ENCODE results near the gene N4BP2L2. TPM values are rescaled to one million over a fixed set of nuclear protein-coding genes. Genes with fewer than 3 reads are reported as not detected.
A peak's percentile ranks its signal among the peaks of the same experiment; 100 is the strongest.

Gene N4BP2L2
- total RNA-seq, 2 experiments from 2014 or later, result 57.5 to 76.3 TPM

- intact Hi-C loops (cut with micrococcal nuclease; ENCODE audit: unreplicated experiment), result no loop called here
- DNase-seq (ENCODE audit: low spot score), result no peak
- Histone ChIP-seq H3K4me3 (ENCODE audit: low read depth, low read length, poor library complexity, severe bottlenecking) (no peak overlapping the region), H3K36me3 (ENCODE audit: insufficient read depth, low read length) (no peaks in the 10 kb centered on the region), H3K4me2 (ENCODE audit: low read length) (no peak overlapping the region), H3K9me3 (ENCODE audit: low read length) (no peaks in the 10 kb centered on the region), H3K79me2 (ENCODE audit: insufficient read depth, low read depth, low read length) (no peaks in the 10 kb centered on the region; the same call in 1 of the 2 replicates), H3K27ac (ENCODE audit: low read depth, low read length, poor library complexity, severe bottlenecking) (no peak overlapping the region), H4K20me1 (ENCODE audit: insufficient read depth, low read length) (no peaks in the 10 kb centered on the region), H2AFZ (ENCODE audit: low read length) (no peak overlapping the region), H3K9me2 (ENCODE audit: insufficient read depth, low read length) (no peaks in the 10 kb centered on the region), H3K4me1 (ENCODE audit: insufficient read depth, low read length, poor library complexity, severe bottlenecking) (peaks cover 15% of the 10 kb centered on the region)
- CTCF ChIA-PET (ENCODE audit: unreplicated experiment), result no interaction called here
- POLR2A ChIA-PET, result no interaction called here
- BruUV-seq (replicated peaks), result no TSS peak
- TF ChIP-seq CTCF (conservative IDR thresholded peaks at IDR 0.05; ENCODE audit: low read length) (no peak), EZH2phosphoT487 (IDR thresholded peaks at IDR 0.05; ENCODE audit: borderline replicate concordance, low read depth, low read length) (no peak)
These were observed 107.2 kb downstream of the N4BP2L2 start for GRCh38 chr13:32431361-32431760.

- peaks cover 25% of the 10 kb centered on the region for H3K4me1 ChIP-seq (ENCODE audit: insufficient read depth, low read length, poor library complexity, severe bottlenecking)
- BruUV-seq (replicated peaks), result no TSS peak
- H3K79me2 ChIP-seq (ENCODE audit: insufficient read depth, low read depth, low read length), result peaks cover 6% of the 10 kb centered on the region; the same call in 1 of the 2 replicates
- no peak overlapping the region for H3K4me3 ChIP-seq (ENCODE audit: low read depth, low read length, poor library complexity, severe bottlenecking)
- no peak for TF ChIP-seq CTCF (conservative IDR thresholded peaks at IDR 0.05; ENCODE audit: low read length)
- no peak for TF ChIP-seq EZH2phosphoT487 (IDR thresholded peaks at IDR 0.05; ENCODE audit: borderline replicate concordance, low read depth, low read length)
- no peaks in the 10 kb centered on the region for H3K36me3 ChIP-seq (ENCODE audit: insufficient read depth, low read length)
- H2AFZ ChIP-seq (ENCODE audit: low read length), result peak overlapping the region; percentile 7; the same call in 1 of the 2 replicates
- no peaks in the 10 kb centered on the region for H3K9me2 ChIP-seq (ENCODE audit: insufficient read depth, low read length)
- H3K4me2 ChIP-seq (ENCODE audit: low read length), result no peak overlapping the region
- ChIA-PET CTCF (ENCODE audit: unreplicated experiment) (no interaction called here), POLR2A (interaction anchor here (1.0 kb wide), 1 partner anchor 1731 kb away, joined by 4 read pairs; no protein-coding TSS in a partner anchor)
- intact Hi-C loops (cut with micrococcal nuclease; ENCODE audit: unreplicated experiment), result no loop called here
- no peaks in the 10 kb centered on the region for H4K20me1 ChIP-seq (ENCODE audit: insufficient read depth, low read length)
- DNase-seq (ENCODE audit: low spot score), result no peak
- H3K9me3 ChIP-seq (ENCODE audit: low read length), result no peaks in the 10 kb centered on the region
- H3K27ac ChIP-seq (ENCODE audit: low read depth, low read length, poor library complexity, severe bottlenecking), result no peak overlapping the region
These were observed 108.4 kb downstream of the N4BP2L2 start for GRCh38 chr13:32430018-32430747.

- Histone ChIP-seq H3K36me3 (ENCODE audit: insufficient read depth, low read length) (no peaks in the 10 kb centered on the region), H2AFZ (ENCODE audit: low read length) (no peak overlapping the region), H3K9me2 (ENCODE audit: insufficient read depth, low read length) (no peaks in the 10 kb centered on the region), H3K4me2 (ENCODE audit: low read length) (no peak overlapping the region), H3K4me3 (ENCODE audit: low read depth, low read length, poor library complexity, severe bottlenecking) (no peak overlapping the region), H3K4me1 (ENCODE audit: insufficient read depth, low read length, poor library complexity, severe bottlenecking) (peaks cover 25% of the 10 kb centered on the region), H3K27ac (ENCODE audit: low read depth, low read length, poor library complexity, severe bottlenecking) (no peak overlapping the region), H3K79me2 (ENCODE audit: insufficient read depth, low read depth, low read length) (peaks cover 13% of the 10 kb centered on the region; the same call in 1 of the 2 replicates), H3K9me3 (ENCODE audit: low read length) (no peaks in the 10 kb centered on the region), H4K20me1 (ENCODE audit: insufficient read depth, low read length) (no peaks in the 10 kb centered on the region)
- no TSS peak for BruUV-seq (replicated peaks)
- DNase-seq (ENCODE audit: low spot score), result no peak
- ChIA-PET POLR2A (interaction anchor here (0.5 to 1.3 kb wide), 3 partner anchors 9 to 1732 kb away, joined by 3 to 4 read pairs (median 3); no protein-coding TSS in a partner anchor), CTCF (ENCODE audit: unreplicated experiment) (no interaction called here)
- no peak for TF ChIP-seq CTCF (conservative IDR thresholded peaks at IDR 0.05; ENCODE audit: low read length)
- TF ChIP-seq EZH2phosphoT487 (IDR thresholded peaks at IDR 0.05; ENCODE audit: borderline replicate concordance, low read depth, low read length), result no peak
- intact Hi-C loops (cut with micrococcal nuclease; ENCODE audit: unreplicated experiment), result loop anchor here (2.0 to 10.0 kb wide), 3 partner anchors 385 to 1113 kb away; no protein-coding TSS in a partner anchor
These were observed 109.1 kb downstream of the N4BP2L2 start for GRCh38 chr13:32429433-32429909.

All from OCI-LY7 (cell line).